GM13976 (cell line): ENCODE measurements around the gene FUT6.
"Not testable (repeated sequence)": the region's sequence is repeated elsewhere in the genome, so short reads cannot be mapped to it uniquely, and the experiment has no call there.

Experiments used
- DNase-seq: peaks from one replicate; pipeline ENCODE4 v3.0.0; 2012; ENCODE audit warnings: low spot score
- in situ Hi-C: fragments of 300-500 bp; cut with MboI; formaldehyde crosslinking; loops from one replicate; pipeline ENCODE4 v1.12.0; 2022; ENCODE audit warnings: low sequenced_read_pairs, mixed read lengths, inconsistent platforms; ENCODE audit not compliant: unreplicated experiment
- TF ChIP-seq, protein P1 (sequence below): IDR thresholded peaks from 2 replicates; pipeline ENCODE4 v1.5.1; 2012; ENCODE audit warnings: borderline replicate concordance, mild to moderate bottlenecking; ENCODE audit not compliant: insufficient read depth; ENCODE audit errors: extremely low read depth, missing control alignments, control extremely low read depth

FUT6 gene

DNA sequence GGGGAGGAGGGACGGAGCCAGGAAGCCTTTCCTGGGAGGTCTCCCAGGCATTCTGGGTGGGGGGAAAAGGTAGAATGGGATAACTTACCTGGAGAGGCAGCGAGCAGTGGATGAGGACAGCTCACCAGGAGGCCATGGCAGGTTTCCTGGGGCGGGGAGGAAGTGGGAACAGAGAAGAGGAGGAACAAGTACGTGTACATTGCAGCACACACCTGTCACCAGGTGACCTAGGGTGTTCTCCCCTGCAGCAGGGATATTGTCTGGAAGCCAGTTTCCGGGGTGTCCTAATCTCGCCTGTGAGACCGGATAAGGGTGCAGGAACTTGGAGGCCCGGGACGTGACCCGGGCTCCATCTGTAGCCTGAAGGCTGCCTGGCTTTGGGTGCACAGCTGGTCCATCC lies 11.8 kb upstream of the FUT6 start, which contains the start of gene FUT3:
Gene FUT3 (minus strand): TSS at position 148 of the 400 bp plus-strand sequence.
- TF ChIP-seq, protein P1, sequence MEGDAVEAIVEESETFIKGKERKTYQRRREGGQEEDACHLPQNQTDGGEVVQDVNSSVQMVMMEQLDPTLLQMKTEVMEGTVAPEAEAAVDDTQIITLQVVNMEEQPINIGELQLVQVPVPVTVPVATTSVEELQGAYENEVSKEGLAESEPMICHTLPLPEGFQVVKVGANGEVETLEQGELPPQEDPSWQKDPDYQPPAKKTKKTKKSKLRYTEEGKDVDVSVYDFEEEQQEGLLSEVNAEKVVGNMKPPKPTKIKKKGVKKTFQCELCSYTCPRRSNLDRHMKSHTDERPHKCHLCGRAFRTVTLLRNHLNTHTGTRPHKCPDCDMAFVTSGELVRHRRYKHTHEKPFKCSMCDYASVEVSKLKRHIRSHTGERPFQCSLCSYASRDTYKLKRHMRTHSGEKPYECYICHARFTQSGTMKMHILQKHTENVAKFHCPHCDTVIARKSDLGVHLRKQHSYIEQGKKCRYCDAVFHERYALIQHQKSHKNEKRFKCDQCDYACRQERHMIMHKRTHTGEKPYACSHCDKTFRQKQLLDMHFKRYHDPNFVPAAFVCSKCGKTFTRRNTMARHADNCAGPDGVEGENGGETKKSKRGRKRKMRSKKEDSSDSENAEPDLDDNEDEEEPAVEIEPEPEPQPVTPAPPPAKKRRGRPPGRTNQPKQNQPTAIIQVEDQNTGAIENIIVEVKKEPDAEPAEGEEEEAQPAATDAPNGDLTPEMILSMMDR, result no peak
- in situ Hi-C loops, result no loop called here
- no peak for DNase-seq

- no peak for DNase-seq
- TF ChIP-seq, protein P1, result no peak
- in situ Hi-C loops, result no loop called here
Observed at GRCh38 chr19:5850743-5851293, 11.3 kb upstream of the FUT6 start.

DNA sequence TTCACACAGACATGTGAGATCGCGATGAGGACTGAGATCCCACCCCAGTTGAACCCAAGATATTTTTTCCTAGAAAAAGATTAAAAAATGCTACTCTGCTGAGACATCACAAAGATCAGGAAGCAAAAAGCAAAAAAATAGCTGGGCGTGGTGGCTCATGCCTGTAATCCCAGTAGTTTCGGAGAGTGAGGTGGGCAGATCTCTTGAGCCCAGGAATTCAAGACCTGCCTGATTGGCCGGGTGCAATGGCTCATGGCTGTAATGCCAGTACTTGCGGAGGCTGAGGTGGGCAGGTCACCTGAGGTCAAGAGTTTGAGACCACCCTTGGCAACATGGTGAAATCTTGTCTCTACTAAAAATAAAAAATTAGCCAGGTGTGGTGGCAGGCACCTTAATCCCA lies 10.7 kb upstream of the FUT6 start:
- in situ Hi-C loops, result no loop called here
- DNase-seq, result no peak
- TF ChIP-seq, protein P1, result no peak

DNA sequence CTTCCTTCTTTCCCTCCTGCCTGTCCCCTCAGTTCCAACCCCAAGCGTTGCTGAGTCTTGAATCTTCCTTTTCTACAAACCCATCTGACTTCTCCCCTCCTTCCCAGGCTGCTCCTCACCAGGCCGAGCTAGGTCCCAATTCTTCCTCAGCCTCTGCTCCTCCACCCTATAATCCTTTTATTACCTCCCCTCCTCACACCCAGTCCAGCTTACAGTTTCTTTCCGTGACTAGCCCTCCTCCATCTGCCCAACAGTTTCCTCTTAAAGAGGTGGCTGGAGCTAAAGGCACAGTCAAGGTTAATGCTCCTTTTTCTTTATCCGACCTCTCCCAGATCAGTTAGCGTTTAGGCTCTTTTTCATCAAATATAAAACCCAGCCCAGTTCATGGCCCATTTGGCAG lies 9.1 kb upstream of the FUT6 start:
- in situ Hi-C loops, DNase-seq: not testable (repeated sequence)

- DNase-seq, in situ Hi-C loops: not testable (repeated sequence)
Observed at GRCh38 chr19:5847846-5848245, 8.3 kb upstream of the FUT6 start.

- in situ Hi-C loops, result no loop called here
- TF ChIP-seq, protein P1, result no peak
- DNase-seq, result no peak
Observed at GRCh38 chr19:5844456-5845433, 5.2 kb upstream of the FUT6 start.

DNA sequence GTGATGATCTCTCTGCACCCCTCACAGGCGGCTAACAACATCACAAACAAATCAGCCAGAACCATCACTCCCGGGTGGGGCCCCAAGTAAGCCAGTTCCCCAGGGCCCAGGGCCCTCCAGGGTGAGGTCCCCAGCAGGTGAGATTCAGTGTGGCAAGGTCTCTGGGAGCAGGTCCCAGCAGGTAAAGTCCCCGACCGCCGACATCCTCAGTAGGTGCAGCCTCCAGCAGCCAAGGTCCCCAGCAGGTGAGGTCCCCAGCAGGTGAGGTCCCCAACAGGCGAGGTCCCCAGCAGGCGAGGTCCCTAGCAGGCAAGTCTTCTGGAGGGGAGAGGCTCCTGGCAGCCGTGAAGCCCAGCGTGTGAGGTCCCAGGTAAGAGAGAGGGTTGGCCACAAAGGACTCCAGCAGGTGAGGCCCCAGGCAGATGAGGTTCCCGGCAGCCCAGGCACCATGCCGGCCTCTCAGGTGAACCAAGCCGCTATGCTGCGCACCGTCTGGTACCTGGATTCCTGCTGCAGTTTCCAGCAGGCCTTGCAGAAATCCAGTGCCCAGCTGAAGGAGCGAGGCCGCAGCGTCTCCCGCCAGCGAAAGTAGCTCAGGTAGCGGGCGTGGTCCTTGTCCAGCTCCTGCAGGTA lies 3.9 kb upstream of the FUT6 start:
- in situ Hi-C loops, result no loop called here
- TF ChIP-seq, protein P1, result no peak
- DNase-seq, result no peak

DNA sequence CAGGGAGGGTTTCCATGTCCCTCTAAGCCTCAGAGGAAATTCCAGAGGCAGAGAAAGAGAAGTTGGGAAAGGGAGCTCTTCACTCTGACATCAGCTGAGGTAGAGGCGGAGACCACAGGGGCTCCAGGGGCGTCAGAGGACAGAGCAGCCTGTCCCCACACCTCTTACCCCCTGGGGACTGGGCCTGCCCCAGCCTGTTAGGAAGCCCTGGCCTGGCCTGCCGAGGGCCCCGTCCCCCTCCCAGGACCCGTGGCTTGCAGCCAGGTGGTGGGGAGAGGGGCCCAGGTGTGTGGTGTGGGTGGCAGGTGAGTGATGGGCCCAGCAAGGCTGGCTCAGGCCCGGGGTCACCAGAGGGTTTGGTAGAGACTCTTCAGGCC lies 2.2 kb upstream of the FUT6 start:
- in situ Hi-C loops, DNase-seq: not testable (repeated sequence)
